ENCODE results near the gene GRID1.

GRID1 gene

DNA sequence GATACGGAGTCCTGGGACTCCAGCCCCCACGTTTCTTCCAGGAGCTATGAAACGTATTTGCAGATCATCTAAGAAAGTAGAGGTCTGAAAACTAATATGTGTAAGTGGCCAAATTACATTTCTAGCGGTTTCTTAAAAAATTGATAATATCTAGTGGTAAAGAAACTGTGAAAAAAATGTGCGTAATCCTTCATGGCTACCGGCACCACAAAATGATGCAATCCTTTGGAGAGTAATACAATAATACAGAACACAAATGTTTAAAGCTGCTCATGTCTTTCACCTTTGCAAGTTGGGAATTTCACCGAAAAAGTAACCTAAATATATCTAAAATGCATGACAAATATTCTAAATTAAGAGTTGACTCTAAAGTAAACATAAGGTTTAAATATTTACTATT, 742.1 kb downstream of the GRID1 start:
- DNase-seq (ENCODE audit: insufficient read length, low spot score) = no peak
- no peak for FAIRE-seq

DNA sequence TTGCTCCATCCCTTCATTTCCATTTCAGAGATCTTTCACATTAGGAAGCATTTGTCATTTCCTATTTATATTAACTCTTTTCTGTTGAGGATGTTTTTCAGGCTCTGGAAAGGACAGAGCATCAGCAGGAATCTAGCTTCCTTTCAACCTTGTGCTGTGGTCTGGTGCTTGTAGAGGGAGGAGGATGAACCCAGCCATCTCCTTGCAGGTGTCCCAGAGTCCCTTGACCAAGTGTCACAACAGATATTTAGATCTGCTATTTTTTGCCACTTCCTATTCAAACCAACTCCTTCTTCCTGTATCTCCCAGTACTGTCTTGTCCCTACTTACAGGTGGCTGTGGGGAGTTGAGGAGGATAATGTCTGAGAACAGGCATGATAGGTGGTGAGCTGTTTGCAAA, 742.8 kb downstream of the GRID1 start:
- FAIRE-seq = no peak
- no peak for DNase-seq (ENCODE audit: insufficient read length, low spot score)

DNA sequence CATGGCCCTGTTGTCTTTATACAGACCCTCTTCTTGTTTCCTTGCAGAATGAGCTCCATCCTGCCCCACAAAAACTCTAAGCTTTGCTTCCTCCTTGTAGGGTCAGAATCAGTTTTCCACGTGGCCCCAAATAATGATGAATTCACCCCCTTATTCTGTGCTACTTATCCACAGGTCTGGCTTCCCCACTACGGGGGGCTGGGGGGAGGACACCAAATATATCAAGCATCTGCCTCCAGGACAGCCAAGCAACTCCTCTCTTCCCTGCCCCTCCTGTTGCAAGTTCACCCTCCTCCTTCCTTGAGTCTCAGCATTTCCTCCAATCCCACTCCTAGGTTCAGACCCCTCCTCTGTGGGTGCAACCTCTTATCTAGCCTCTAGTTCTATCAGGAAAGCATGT, 743.3 kb downstream of the GRID1 start:
- DNase-seq (ENCODE audit: insufficient read length, low spot score) (no peak), FAIRE-seq (no peak)

GRCh38 chr10:85622425-85622824, 744.2 kb downstream of the GRID1 start:
- FAIRE-seq (no peak), DNase-seq (ENCODE audit: insufficient read length, low spot score) (no peak)

- FAIRE-seq = no peak
- no peak for DNase-seq (ENCODE audit: insufficient read length, low spot score)
These were observed 745.0 kb downstream of the GRID1 start for GRCh38 chr10:85621562-85621961.

GRCh38 chr10:85620807-85621206, 745.8 kb downstream of the GRID1 start:
- FAIRE-seq (no peak), DNase-seq (ENCODE audit: insufficient read length, low spot score) (no peak)

DNA sequence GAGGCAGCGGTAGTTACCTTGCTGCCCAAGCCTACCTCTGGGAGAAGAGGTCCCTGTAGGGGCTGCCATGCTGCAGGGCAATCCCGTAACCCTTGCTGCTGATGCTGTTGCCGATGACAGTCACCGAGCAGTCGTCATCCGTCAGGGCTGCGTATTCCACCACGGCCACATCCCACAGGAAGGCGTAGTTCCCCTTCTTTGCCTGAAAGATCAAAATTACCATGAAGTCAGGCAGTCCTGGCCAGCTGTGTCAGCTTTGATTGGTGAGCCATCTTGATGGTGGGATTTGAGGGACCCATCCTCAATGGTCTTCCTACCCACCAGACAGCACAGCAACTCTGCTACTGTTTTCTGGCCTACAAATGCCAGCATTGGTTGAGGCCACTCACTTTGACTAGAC, 746.8 kb downstream of the GRID1 start:
- DNase-seq (ENCODE audit: insufficient read length, low spot score) = no peak
- FAIRE-seq = no peak

DNA sequence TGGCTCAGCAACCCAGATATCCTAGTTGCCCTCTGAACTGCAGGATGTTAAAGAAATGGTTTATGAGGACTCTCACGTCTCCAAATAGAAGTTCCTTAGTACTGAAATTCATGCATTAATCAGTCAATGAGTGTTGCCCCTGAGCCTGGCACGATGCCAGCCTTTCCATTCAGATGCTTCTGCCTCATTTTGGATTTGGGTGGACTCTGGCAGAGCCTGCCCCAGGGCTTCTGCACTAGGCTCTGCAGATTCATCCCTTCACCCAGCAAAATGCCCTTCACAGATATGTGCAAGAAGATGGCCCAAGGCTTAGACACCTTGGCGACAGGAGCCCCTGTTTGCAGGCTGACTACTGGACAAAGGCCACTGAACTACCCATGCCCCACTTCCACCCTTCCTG, 747.8 kb downstream of the GRID1 start:
- no peak for FAIRE-seq
- DNase-seq (ENCODE audit: insufficient read length, low spot score) = no peak

GRCh38 chr10:85617751-85618546, 748.6 kb downstream of the GRID1 start:
- no peak for FAIRE-seq

GRCh38 chr10:85615556-85615955, 751.0 kb downstream of the GRID1 start:
- FAIRE-seq (no peak), DNase-seq (ENCODE audit: insufficient read length, low spot score) (no peak)

More at GRCh38 chr10:85617751-85618546, 748.6 kb downstream of the GRID1 start:
- no peak for DNase-seq (ENCODE audit: insufficient read length, low spot score)

DNA sequence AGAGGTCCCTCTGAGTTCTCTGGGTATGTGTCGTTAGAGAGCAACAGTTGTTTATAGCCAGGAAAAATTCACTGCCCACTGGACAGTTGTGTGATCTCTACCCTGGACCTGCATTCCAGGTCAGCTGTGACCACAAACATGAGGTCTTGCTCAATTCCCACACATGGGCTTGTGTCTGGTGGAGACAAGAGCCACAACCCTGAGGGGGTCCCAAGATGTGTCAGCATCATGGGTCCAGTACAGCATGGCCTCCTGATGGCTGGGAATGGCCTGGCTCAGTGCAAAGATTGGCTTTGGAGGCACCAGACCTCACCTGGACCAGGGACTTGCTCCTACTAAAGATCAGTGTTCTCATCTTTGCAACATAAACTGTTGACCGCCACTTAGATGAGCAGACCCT, 751.6 kb downstream of the GRID1 start:
- FAIRE-seq (no peak), DNase-seq (ENCODE audit: insufficient read length, low spot score) (no peak)

- FAIRE-seq = no peak
- no peak for DNase-seq (ENCODE audit: insufficient read length, low spot score)
These were observed 752.0 kb downstream of the GRID1 start for GRCh38 chr10:85614566-85614965.

DNA sequence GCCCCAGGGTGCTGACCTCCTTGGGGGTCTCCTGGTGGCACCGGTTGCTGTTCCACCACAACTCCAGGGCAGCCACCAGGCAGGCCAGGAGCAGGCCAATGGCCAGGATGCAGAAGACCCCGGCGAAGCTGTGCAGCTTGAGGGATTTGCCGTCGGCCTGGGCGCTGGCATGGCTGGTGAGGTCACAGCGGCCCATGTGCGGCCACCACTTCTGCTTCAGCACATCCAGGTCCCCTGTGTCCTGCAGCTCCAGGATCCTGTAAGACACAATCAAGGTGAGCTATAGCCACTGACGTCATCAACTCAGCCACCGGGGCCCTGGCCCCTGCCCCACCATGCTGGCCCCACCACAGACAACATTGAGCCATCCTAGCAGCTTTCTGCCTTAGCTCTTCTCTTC, 753.2 kb downstream of the GRID1 start:
- FAIRE-seq (no peak), DNase-seq (ENCODE audit: insufficient read length, low spot score) (no peak)

DNA sequence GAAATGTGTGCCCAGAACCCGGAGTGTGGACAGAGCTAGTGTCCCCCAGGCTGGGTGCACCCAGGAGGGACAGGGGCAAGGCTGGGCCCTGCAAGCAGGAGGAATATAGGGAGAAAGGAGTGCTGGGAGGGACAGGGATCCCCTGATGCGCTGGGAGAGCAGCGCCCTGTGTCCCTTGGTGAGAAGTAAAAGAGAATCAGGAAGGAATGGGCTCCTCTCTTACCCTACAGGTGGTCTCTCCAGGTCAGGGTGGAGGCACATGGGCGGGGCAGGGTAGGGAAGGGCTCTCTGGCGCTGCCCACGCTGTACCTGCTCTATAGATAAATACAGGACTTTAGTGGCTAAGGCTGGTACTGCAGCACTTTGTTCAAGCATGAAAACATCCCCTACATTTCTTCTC, 753.8 kb downstream of the GRID1 start:
- no peak for FAIRE-seq
- no peak for DNase-seq (ENCODE audit: insufficient read length, low spot score)

- DNase-seq (ENCODE audit: insufficient read length, low spot score) (no peak), FAIRE-seq (no peak)
These were observed 754.2 kb downstream of the GRID1 start for GRCh38 chr10:85612378-85612775.

GRCh38 chr10:85611746-85612377, 754.7 kb downstream of the GRID1 start:
- DNase-seq (ENCODE audit: insufficient read length, low spot score) = no peak
- FAIRE-seq = no peak

DNA sequence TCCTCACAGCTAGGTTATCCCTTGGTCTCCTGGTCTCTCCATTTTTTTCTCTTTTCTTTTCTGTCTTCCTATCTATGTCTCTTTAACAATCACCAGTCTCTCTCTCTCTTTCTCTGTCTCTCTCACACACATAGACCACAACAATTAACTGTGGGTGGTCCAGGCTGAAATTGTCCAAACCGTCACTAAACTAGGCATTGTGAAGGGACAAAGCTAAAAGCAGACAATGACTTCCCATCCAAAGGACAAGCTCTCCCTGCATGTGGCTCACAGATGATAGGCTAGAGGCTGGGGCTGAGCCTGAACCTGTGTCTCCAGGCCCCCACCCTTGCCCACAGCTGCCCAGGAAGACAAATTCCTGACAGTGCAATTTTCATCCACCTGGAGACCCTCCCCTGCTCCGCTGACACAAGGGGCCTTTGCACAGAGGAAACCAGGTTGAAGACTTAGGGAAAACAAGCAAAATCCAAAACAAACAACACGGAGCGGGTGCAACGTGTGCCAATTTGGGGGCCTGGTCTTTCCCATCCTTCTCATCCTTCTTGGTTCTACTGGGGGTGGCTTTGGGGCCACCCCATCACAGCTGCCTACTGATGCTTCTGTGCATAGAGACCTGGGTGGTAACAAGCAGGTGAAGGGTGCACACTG, 755.4 kb downstream of the GRID1 start:
- no peak for DNase-seq (ENCODE audit: insufficient read length, low spot score)
- FAIRE-seq = no peak

- no peak for FAIRE-seq
These were observed 756.1 kb downstream of the GRID1 start for GRCh38 chr10:85610381-85611092.

DNA sequence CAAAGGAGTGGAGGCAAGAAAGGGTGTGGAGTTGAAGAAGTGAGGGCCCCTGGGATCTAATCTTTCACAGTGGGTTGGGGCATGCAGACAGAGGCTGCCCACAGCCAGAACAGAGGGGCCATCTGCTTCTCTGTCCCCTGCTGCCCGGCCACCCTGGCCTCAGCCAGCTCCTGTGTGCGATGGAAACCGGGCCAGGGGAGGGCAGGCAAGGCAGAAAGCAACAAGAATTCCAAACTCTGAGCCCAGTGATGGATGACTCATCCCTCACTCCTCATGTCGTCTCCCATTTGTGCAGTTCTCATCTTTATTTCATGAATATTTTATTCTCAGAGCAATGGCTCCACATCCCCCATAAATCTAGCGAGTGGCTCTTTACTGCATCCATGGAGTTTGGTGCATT, 757.1 kb downstream of the GRID1 start:
- DNase-seq (ENCODE audit: insufficient read length, low spot score) (no peak), FAIRE-seq (no peak)

More at GRCh38 chr10:85610381-85611092, 756.1 kb downstream of the GRID1 start:
- DNase-seq (ENCODE audit: insufficient read length, low spot score) = no peak

DNA sequence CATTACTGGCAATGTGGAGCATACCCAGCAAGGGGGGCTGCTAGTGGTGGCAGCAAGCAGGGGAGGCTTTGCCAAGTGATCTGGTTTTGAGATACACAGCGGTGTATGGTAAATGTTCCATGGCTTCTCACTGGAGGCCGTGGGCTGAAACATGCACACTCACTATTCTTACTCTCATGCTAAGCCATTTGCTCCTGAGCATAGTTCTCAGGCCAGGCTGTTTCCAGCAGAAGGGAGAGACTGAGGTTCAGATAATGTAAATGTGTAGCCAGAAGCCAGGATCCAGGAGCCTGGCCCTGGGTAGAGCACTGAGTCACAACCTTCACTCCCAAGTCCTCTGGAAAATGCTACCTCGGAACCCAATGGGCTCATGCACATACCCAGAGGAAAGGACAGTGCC, 757.9 kb downstream of the GRID1 start:
- no peak for FAIRE-seq

DNA sequence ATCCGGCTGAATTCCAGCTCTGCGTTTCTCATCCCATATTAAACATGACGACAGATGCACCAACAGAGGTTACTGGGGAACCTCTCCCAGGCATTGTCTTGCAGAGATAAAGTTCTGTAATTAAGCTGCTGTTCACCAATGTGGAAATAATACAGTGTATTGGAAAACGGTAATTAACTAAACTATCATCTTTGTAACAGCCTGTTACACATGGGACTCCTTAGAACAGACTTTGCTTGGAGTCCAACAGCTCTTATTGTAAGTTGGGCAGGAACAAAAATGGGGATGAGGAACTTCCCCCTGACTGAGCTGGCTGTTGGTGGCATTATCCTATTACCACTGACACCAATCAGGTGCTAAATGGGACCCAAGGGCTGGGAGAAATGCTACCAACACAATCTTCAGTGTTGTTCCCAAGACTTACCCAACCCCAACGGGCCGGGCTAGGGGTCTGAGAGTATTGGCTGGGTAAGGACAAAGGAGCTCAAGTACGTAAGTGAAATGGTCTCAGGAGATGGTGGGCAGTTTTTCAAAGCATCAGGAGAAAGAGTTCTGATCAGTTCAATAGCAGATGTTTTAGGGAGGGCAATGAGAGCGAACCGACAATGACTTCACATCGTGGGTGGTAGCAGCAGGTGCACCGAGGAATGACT, 759.4 kb downstream of the GRID1 start:
- DNase-seq (ENCODE audit: insufficient read length, low spot score) (no peak), FAIRE-seq (no peak)

More for the DNA sequence above, 757.9 kb downstream of the GRID1 start:
- DNase-seq (ENCODE audit: insufficient read length, low spot score) = no peak

All from HTR-8/SVneo (cell line).